Muscle layer of duodenum (tissue), 2 donors: ENCODE measurements around the gene ERP27.

Source experiments
- H3K27ac ChIP-seq: one replicate; pipeline ENCODE4 v1.7.0; 2013; ENCODE audit warnings: mild to moderate bottlenecking, low read length
- H3K27me3 ChIP-seq: one replicate; pipeline ENCODE4 v1.7.0; 2013; ENCODE audit warnings: low read depth, mild to moderate bottlenecking, control low read depth, low read length
- H3K36me3 ChIP-seq, 2 donors: one replicate each; pipeline ENCODE4 v1.7.0; 2013; ENCODE audit warnings: low read length in 2 of 2, control low read depth in 1 of 2, mild to moderate bottlenecking in 1 of 2; ENCODE audit not compliant: insufficient read depth in 2 of 2, control insufficient read depth in 1 of 2
- H3K4me1 ChIP-seq, 2 donors: one replicate each; pipeline ENCODE4 v1.7.0; 2013; ENCODE audit warnings: low read length in 2 of 2, mild to moderate bottlenecking in 2 of 2, control low read depth in 1 of 2, moderate library complexity in 1 of 2; ENCODE audit not compliant: insufficient read depth in 2 of 2, control insufficient read depth in 1 of 2
- H3K4me3 ChIP-seq, 2 donors: one replicate each; pipeline ENCODE4 v1.7.0; 2013; ENCODE audit warnings: low read length in 2 of 2, low read depth in 1 of 2, mild to moderate bottlenecking in 1 of 2
- H3K9me3 ChIP-seq, 2 donors: one replicate each; pipeline ENCODE4 v1.7.0; 2013; ENCODE audit warnings: low read length in 2 of 2, control low read depth in 1 of 2, mild to moderate bottlenecking in 1 of 2; ENCODE audit not compliant: control insufficient read depth in 1 of 2
- donor health status: healthy.

Gene ERP27

DNA sequence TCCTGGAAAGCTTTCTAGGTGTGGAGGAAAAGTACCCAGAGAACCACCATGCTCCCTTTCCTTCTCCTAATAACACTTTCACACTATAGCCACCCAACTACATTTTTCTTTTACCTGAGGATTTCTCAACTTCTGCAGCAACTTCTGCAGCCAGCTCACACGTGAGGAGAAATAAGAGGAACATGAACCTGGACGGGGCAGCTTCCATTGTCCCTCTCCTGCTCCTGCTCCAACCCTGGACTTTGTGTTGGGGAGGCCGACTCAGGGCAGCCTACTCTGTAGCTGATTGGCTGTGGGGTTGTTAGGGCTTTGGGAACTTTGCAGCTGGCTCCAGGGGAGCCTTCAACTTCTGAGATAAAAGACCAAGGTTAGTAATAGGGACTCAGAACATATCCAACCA is at the start of gene ERP27:
TSS of gene ERP27 (minus strand) at position 237 of the 400 bp plus-strand sequence. CDS start at position 208, 29 bp downstream.
- Histone ChIP-seq H3K4me1 (no peaks in the 10 kb centered on the region), H3K27ac (no peak within 1 kb of the TSS), H3K36me3 (no peaks in the 10 kb centered on the region), H3K4me3 (no peak within 1 kb of the TSS), H3K9me3 (no peaks in the 10 kb centered on the region), H3K27me3 (no peaks in the 10 kb centered on the region)

DNA sequence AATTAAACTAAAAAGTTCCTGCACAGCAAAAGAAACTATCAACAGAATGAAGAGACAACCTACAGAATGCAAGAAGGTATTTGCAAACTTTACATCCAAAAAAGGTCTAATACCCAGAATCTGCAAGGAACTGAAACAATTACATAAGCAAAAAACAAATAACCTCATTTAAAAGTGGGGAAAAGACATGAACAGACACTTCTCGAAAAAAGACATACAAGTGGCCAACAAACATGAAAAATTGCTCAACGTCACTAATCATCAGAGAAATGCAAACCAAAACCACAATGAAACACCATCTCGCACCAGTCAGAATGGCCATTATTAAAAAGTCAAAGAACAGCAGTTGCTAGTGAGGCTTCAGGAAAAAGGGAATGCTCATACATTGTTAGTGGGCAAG is 49.7 kb upstream of the ERP27 start:
- H3K9me3 ChIP-seq = no peaks in the 10 kb centered on the region

DNA sequence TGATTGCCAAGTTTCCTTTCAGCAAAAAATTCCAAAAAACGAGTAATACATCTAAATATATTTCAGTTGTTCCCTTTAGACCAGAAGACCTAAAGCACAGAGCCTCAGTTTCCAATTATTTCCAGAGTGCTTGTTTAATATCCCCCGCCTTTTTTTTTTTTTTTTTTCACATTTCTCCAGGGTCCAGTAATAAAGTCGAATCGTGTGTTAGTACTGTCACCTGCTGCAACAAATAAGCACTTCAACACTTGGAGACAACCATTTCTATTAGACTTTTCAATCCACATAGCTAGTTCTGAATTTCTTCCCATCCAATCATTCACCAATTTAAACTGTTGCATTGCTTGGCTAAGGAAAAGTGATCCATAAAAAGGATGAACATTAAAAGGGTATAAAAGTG is 48.1 kb upstream of the ERP27 start:
- H3K27me3 ChIP-seq = no peaks in the 10 kb centered on the region
- no peak overlapping the region for H3K4me3 ChIP-seq
- no peaks in the 10 kb centered on the region for H3K9me3 ChIP-seq
- no peaks in the 10 kb centered on the region for H3K36me3 ChIP-seq
- H3K4me1 ChIP-seq = peaks cover 0 to 6% of the 10 kb centered on the region in 2 donors
- no peak overlapping the region for H3K27ac ChIP-seq

More for the DNA sequence above, 49.7 kb upstream of the ERP27 start:
- H3K4me1 ChIP-seq = peaks cover 0 to 6% of the 10 kb centered on the region in 2 donors
- H3K36me3 ChIP-seq = no peaks in the 10 kb centered on the region
- H3K27me3 ChIP-seq = no peaks in the 10 kb centered on the region
- no peak overlapping the region for H3K27ac ChIP-seq
- H3K4me3 ChIP-seq = no peak overlapping the region

DNA sequence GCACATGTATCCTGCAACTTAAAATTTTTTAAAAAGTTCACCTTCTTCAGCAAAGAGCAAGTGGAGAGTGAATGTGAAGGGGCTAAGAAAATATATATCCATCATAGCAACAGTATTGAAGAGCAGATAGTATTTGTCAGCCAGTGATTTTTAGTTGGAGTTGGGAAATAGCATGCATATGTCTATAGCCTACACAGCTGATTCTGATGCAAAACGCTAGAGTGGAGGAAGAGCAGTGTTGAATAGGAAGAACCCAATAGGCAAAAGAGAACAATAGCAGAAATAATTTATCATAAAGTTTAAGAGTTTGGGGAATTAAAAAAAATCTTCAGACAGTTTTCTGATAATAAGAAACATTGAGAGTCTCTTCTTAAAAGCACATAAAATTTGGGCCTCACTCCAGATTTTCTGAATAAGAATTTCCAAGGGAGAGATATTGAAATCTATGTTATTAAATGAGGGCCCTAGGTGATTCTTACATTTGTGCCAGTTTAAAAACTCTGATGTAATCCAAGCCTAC is 46.5 kb upstream of the ERP27 start:
- no peaks in the 10 kb centered on the region for H3K36me3 ChIP-seq
- no peak overlapping the region for H3K27ac ChIP-seq
- no peaks in the 10 kb centered on the region for H3K9me3 ChIP-seq
- no peak overlapping the region for H3K4me3 ChIP-seq
- no peaks in the 10 kb centered on the region for H3K27me3 ChIP-seq
- peaks cover 0 to 6% of the 10 kb centered on the region in 2 donors for H3K4me1 ChIP-seq

DNA sequence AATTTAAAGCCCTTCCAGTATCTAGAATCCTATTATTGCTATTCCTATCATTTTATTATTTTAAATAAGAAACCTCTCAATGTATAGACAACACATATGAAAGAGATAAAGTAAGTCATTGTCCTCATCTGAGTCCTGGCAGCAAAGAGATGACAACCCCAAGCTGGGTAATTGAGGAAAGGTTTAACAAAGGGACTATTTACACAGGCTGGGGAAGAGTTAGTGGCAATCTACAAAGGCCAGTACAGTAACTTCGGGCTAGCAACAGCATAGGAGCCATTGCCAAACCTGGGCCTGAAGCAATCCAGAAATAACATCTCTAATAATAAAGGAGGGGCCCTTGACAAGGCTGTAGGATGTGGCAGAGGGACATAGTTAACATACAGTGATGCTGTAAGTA is 45.7 kb upstream of the ERP27 start:
- Histone ChIP-seq H3K27ac (no peak overlapping the region), H3K27me3 (no peaks in the 10 kb centered on the region), H3K9me3 (no peaks in the 10 kb centered on the region), H3K4me3 (no peak overlapping the region), H3K4me1 (no peaks in the 10 kb centered on the region), H3K36me3 (no peaks in the 10 kb centered on the region)

DNA sequence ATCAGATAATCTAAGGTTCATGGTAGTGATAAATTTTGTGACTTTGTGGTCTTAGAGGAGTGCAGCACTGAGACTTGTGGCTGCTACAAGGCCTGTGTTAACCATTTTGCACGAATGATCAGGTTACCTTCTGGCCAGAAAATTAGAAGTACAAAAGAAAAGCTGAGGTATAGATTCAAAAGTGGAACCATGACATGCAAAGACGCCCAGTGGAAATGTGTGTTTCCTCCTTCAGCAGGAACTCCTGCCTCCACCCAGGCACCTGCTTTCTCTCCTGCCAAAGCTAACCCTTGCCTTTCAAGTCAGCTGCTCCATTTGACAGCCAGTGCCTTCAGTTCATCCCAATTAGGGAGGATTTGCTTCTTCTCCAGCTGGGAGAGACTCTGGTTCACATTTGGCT is 44.7 kb upstream of the ERP27 start:
- Histone ChIP-seq H3K9me3 (no peaks in the 10 kb centered on the region), H3K27me3 (no peaks in the 10 kb centered on the region), H3K4me1 (no peaks in the 10 kb centered on the region), H3K4me3 (no peak overlapping the region), H3K36me3 (no peaks in the 10 kb centered on the region), H3K27ac (no peak overlapping the region)

DNA sequence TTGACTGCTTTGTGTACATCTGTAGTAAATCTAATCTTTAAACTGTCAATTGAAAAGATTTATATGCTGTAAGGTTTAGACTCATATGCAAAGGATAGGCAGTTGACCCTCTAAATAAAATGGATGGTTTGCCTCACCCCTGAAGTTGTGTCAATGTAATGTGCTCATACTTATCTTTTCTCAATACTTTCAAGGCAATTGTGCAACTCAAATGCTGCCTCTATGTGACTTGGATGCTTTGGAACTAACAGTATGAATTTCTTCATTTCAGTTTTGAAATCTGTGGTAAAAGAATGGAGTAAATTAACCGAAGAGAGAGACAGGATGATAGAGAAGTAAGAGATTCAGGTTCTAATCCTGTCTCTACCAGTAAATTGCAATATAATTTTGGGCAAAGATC is 44.2 kb upstream of the ERP27 start:
- Histone ChIP-seq H3K4me3 (no peak overlapping the region), H3K9me3 (no peaks in the 10 kb centered on the region)

DNA sequence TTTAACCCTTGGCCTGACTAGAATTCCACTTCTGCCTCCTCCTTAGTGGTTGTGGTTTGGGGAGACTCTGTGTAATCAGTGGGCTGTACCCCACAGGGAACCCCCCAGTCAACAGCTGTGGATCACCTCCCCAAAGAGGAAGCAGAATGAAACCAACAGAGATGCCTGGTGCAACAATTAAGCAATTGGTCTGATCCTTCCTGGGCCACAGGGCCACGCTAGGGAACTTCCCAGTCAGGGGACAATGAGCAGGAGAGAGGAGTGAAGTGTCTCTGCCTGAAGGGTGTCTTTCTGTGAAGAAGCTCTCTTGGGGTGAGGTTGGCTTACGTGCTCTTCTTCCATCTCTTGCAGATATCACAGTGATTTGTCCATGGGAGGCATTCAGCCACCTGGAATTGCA is 42.7 kb upstream of the ERP27 start:
- no peaks in the 10 kb centered on the region for H3K4me1 ChIP-seq
- no peak overlapping the region for H3K27ac ChIP-seq
- H3K27me3 ChIP-seq = no peaks in the 10 kb centered on the region
- no peaks in the 10 kb centered on the region for H3K9me3 ChIP-seq
- H3K36me3 ChIP-seq = no peaks in the 10 kb centered on the region
- H3K4me3 ChIP-seq = no peak overlapping the region

More for the DNA sequence above, 44.2 kb upstream of the ERP27 start:
- Histone ChIP-seq H3K27ac (no peak overlapping the region), H3K4me1 (no peaks in the 10 kb centered on the region), H3K36me3 (no peaks in the 10 kb centered on the region), H3K27me3 (no peaks in the 10 kb centered on the region)

DNA sequence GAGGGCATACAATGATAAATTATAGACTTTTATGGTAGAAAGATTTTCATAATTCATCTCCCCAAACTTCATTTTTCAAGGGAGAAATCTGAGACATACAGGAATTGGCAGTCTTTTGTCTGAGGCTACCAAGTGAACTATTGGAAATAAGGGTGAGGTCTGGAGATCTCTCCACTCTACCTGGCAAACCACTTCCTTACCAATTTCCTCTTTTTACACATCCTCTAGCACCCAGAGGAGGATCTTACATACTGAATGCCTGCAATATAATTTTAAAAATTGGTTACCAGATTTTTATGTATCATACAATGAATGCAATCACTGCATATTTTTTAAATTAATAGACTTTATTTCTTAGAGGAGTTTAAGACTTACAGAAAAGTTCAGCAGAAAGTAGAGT is 41.1 kb upstream of the ERP27 start:
- Histone ChIP-seq H3K4me1 (no peaks in the 10 kb centered on the region), H3K27me3 (no peaks in the 10 kb centered on the region), H3K9me3 (no peaks in the 10 kb centered on the region), H3K36me3 (no peaks in the 10 kb centered on the region), H3K27ac (no peak overlapping the region), H3K4me3 (no peak overlapping the region)

DNA sequence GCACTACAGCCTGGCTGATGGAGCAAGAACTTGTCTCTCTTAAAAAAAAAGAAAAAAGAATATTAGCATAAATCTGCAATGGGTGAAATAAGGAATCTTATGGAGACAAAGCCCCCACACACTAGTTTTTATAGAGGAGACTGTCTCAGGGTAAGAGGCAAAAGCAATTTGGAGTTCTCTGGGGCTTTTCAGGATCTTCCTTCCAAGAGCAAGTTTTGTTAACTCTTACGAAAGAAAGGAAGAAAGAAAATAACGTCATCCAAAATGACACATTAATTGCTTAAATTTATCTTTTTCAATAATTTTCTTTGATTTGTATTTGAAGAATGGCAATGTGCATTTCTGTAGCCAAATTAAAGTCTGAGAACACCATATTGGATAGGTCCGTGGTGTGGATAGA is 38.3 kb upstream of the ERP27 start:
- H3K9me3 ChIP-seq = no peaks in the 10 kb centered on the region
- no peaks in the 10 kb centered on the region for H3K36me3 ChIP-seq
- no peaks in the 10 kb centered on the region for H3K4me1 ChIP-seq
- no peaks in the 10 kb centered on the region for H3K27me3 ChIP-seq
- H3K27ac ChIP-seq = no peak overlapping the region
- no peak overlapping the region for H3K4me3 ChIP-seq

DNA sequence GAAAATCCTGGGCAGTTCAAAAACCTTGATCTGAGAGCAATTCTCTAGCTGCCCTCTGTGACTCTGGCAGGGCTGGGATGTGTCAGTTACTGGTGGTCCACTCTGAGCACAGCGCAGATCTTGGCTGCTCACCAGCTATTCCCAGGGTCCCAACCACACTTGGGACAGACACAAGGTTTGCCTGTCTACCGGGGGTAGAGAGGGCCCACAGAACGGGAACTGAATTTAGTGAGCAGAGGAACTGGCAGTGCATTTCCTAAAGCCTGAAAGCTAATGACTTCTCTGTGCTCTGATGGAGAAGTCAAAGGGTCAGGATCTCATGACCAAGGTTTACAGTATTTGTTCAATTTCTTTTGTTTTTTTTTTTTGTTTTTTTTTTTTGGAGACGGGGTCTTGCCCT is 37.1 kb upstream of the ERP27 start:
- no peaks in the 10 kb centered on the region for H3K9me3 ChIP-seq
- H3K27ac ChIP-seq = no peak overlapping the region
- no peaks in the 10 kb centered on the region for H3K36me3 ChIP-seq
- no peak overlapping the region for H3K4me3 ChIP-seq
- no peaks in the 10 kb centered on the region for H3K27me3 ChIP-seq
- H3K4me1 ChIP-seq = no peaks in the 10 kb centered on the region

DNA sequence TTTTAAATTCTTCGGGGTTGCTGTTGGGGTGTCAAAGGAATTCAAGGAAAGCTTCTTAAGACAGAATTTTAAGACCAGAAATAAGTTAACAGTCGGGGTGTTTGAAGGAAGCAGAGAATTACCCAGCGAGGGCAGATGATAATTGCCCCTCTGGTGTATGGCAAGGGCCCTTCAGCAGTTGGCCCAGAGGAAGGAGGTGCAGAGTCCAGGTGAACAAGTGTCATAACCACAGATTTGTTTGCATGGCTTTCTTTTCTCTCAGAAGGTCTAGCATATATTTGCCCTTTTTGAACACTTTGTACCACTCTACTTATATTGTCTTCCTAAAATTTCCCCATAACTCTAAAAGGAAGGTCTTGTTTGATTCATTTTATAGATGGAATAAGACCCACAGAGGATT is 36.3 kb upstream of the ERP27 start:
- no peak overlapping the region for H3K4me3 ChIP-seq
- no peaks in the 10 kb centered on the region for H3K36me3 ChIP-seq
- H3K27me3 ChIP-seq = no peaks in the 10 kb centered on the region
- no peak overlapping the region for H3K27ac ChIP-seq
- H3K9me3 ChIP-seq = no peaks in the 10 kb centered on the region
- H3K4me1 ChIP-seq = no peaks in the 10 kb centered on the region
